GM19463 (cell line): ENCODE measurements around the gene ZCCHC10.
"Not testable (repeated sequence)": the region's sequence is repeated elsewhere in the genome, so short reads cannot be mapped to it uniquely, and the experiment has no call there.

Experiments used
- ATAC-seq: cut with Tn5 transposase; IDR thresholded peaks from one replicate; pipeline ENCODE4 v1.9.1; 2021; ENCODE audit warnings: mild to moderate bottlenecking, moderate library complexity; ENCODE audit not compliant: unreplicated experiment

Gene ZCCHC10

DNA sequence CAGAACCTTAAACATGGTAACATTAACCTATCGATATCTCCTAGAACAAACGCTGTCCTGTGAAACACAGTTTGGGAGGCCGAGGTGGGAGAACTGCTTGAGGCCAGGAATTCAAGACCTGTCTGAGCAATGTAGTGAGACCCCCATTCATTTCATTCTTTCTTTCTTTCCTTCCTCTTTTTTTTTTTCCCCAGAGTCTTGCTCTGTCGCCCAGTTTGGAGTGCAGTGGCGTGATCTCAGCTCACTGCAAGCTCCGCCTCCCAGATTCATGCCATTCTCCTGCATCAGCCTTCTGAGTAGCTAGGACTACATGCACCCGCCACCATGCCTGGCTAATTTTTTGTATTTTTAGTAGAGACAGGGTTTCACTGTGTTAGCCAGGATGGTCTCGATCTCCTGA, 20.2 kb upstream of the ZCCHC10 start:
- ATAC-seq = not testable (repeated sequence)

GRCh38 chr5:133041910-133042309, 15.6 kb upstream of the ZCCHC10 start:
- no peak for ATAC-seq

GRCh38 chr5:133041157-133041784, 14.9 kb upstream of the ZCCHC10 start:
- ATAC-seq = no peak

GRCh38 chr5:133036677-133037076, 10.3 kb upstream of the ZCCHC10 start:
- ATAC-seq = not testable (repeated sequence)

DNA sequence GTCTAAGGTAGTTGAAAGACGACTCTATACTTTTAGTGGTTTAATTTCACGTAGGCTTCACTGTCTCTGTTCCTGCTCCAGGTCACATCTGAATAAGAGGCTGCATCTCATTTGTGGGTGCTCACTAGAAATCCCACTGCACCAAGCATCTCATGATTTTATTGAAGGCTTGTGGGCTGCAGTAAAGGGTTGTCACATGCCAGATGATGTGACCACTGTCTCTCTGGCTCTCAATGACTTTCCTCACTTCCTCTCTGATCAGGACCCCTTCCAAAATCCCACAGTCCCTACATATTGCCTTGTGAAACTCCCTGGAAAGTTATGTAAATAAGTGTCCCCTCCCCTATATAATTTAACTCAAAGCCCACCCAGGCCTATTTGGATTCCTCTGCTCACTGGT, 8.9 kb upstream of the ZCCHC10 start:
- no peak for ATAC-seq

GRCh38 chr5:133034064-133034463, 7.7 kb upstream of the ZCCHC10 start:
- no peak for ATAC-seq

DNA sequence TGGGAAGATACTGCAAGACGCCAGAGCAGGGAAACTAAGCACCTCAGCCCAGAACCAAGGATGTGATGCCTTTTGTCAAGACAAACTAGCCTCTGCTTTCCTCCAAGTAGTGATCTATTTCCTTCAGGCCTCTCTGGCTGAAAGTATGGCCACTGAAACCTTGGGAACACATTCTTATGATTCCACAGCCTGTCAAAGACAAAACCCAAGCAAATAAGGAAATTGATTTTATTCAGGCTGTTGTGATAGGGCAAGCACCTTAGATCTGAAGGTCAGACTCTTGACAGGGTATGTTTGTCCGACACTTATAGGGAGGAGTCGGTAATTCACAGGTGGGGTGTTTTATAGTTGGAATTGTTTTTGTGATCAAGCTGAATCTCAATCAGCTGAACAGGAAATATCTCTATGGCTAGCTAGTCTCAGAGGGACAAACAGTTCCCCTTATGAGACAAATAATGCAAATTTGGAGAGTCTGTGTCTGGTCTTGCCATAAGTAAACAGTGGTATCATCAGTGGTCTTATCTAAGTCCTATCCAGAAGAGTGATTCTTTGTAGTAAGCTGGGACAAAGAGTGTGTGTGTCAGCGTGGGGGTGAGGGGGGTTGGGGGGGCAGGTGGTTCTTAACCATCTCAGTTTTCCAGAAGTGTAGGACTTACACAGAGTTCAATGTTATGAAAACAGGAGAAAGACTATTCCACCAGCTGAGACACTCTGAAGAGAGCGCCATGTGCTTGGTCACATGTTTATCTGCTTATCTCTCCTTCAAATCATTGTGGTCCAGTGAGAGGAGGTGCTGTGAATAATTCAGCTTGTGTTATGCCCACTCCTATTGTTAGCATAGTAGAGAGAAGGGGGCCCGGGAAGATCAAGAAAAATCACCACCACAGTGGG, 6.7 kb upstream of the ZCCHC10 start:
- ATAC-seq = no peak

DNA sequence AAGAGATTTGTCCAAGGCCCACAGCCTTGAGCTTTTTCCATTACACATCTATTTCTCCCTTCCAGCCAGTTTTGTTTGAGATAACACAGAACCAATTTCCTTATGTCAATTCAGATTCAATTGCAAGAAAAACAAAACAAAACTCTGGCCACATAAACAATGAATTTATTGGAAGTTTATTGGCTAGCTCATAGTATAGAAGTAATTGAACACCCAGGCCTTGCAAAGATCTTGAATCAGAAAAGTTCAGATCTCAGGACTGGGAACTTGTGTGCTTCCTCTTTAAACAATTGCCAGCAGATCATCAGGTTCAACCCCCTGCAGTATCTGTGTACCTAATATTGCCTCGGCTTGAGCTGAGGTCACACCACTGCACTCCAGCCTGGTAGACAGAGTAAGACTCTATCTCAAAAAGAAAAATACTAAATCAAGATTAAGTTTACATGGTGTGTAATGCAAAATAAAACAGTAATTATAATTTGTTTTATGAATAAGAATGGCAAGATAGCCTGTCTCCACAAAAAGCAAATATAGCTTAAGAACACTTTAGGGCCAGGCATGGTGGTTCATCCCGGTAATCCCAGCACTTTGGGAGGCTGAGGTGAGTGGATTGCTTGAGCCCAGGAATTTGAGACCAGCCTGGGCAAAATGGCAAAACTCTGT, 4.1 kb upstream of the ZCCHC10 start:
- no peak for ATAC-seq

GRCh38 chr5:133029416-133029815, 3.1 kb upstream of the ZCCHC10 start:
- no peak for ATAC-seq

GRCh38 chr5:133026664-133027153, 360 bp upstream of the ZCCHC10 start:
- no peak for ATAC-seq

DNA sequence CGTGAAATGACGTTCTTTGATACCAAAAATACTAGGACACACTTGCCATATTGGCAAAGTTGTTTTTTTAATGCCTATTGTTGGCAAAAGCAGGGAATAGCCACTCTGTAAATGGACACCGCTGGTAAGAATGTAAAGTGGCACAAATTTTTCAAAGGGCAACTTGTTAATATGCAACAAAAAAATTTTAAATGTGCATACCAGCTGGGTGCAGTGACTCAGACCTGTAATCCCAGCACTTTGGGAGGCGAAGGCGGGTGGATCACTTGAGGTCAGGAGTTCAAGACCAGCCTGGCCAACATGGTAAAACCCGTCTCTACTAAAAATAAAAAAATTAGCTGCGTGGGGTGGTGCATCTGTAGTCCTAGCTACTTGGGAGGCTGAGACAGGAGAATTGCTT, 6.9 kb downstream of the ZCCHC10 start:
- ATAC-seq = not testable (repeated sequence)

DNA sequence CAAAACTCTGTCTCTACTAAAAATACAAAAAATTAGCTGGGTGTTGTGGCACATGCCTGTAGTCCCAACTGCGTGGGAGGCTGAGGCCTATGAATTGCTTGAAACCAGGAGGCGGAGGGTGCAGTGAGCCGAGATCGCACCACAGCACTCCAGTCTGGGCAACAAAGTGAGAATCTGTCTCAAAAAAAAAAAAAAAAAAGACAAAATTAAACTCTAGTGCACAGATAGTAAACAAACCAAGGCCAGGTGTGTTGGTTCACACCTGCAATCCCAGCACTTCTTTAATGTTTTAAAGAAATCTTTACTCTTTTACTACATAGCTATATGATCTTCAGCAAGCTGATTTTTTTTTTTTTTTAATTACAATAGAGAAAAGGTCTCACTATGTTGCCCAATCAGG, 8.4 kb downstream of the ZCCHC10 start:
- no peak for ATAC-seq

- ATAC-seq = no peak
These were observed 10.9 kb downstream of the ZCCHC10 start for GRCh38 chr5:133015466-133015865.

DNA sequence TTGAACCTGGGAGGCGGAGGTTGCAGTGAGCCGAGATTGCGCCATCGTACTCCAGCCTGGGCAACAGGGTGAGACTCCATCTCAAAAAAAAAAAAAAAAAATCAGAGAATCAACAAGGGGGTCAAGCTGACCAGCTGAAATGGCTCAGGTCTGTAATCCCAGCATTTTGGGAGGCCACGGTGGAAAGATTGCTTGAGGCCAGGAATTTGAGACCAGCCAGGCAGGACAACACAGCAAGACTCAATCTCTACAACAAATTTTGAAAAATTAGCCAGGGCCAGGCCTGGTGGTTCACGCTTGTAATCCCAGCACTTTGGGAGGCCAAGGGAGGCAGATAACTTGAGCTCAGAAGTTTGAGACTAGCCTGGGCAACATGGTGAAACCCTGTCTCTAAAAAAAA, 17.9 kb downstream of the ZCCHC10 start:
- ATAC-seq = not testable (repeated sequence)

GRCh38 chr5:133006653-133007052, 19.7 kb downstream of the ZCCHC10 start:
- ATAC-seq = no peak

DNA sequence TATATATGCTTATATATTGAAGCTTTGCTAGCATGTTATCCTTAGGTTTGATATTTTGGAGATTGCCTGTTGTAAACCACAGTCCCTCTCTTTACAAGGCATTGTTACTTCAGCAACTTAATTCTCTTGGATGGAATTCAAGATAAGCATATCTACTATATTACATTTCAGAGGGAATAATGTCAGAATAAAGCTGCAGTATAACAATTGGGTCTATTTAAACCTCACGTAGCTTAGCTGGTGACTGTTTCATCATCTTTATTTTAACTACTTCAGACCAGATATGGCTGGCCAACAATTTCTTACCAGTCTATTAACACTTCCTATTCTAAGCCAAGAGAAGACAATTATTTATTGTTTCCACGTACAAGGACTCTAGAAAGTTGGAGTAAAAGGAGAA, 27.1 kb downstream of the ZCCHC10 start:
- ATAC-seq = no peak

- ATAC-seq = no peak
These were observed 27.8 kb downstream of the ZCCHC10 start for GRCh38 chr5:132998556-132998955.

DNA sequence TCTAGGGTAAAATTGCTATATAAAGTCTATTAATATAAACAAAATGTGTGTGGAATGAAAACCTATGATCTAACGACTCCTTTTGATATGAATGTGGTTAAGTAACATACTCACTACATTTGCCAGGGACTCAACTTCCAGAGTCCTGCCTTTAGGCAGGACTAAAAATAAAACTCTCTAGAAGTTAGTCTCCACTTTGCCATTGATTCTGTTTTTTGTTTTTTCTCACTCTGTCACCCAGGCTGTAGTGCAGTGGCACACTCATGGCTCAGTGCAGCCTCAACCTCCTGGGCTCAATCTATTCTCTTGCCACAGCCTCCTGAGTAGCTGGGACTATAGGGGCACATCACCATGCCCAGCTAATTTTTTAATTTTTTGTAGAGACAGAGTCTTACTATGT, 30.0 kb downstream of the ZCCHC10 start:
- no peak for ATAC-seq

- ATAC-seq = no peak
These were observed 38.6 kb downstream of the ZCCHC10 start for GRCh38 chr5:132987531-132988408.

- ATAC-seq = not testable (repeated sequence)
These were observed 43.4 kb downstream of the ZCCHC10 start for GRCh38 chr5:132982971-132983370.

GRCh38 chr5:132981288-132981687, 45.1 kb downstream of the ZCCHC10 start:
- ATAC-seq = no peak
